GM12872 (cell line): ENCODE data around the gene SETBP1.

Experiments
- TF ChIP-seq, protein P1 (sequence below): IDR thresholded peaks from 3 replicates; pipeline ENCODE4 v1.5.1; 2011; ENCODE audit warnings: low read depth, mild to moderate bottlenecking, low read length, moderate library complexity; ENCODE audit not compliant: insufficient read depth

The SETBP1 gene

DNA sequence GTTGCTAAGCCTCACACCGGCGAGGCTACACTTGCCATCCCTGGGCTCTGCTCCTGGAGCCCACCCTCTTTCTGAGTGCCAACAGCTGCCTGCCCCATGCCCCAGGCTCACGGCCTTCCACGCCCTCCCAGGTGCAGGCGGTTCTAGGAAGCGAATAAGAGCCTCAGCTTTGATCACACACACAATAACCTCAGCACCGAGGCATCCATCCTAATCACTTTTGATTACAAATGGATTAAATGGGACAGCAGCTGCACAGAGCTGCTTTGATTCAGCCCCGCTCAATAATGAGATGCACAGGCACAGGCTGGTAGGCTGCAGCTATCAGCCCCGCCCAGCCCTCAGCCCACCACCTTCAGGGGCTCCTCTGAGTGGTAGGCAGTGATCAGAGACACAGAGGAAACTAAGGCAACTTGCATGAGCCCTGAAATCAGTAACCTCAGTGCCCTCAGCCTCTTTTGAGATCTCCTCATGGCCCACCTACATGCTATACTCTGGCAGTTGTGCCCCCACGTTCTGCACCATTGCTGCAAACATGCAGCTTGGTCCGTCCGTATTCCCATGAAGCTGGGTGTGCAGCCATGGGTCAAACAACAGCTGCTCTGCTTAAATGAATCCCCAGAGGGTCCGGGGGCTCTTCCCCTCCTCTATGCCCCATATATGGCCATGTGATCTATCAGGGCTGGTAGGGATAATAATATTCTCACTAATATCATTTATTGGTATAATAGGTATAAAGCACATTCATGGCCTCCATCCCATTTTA, 171.4 kb downstream of the SETBP1 start:
- TF ChIP-seq, protein P1, sequence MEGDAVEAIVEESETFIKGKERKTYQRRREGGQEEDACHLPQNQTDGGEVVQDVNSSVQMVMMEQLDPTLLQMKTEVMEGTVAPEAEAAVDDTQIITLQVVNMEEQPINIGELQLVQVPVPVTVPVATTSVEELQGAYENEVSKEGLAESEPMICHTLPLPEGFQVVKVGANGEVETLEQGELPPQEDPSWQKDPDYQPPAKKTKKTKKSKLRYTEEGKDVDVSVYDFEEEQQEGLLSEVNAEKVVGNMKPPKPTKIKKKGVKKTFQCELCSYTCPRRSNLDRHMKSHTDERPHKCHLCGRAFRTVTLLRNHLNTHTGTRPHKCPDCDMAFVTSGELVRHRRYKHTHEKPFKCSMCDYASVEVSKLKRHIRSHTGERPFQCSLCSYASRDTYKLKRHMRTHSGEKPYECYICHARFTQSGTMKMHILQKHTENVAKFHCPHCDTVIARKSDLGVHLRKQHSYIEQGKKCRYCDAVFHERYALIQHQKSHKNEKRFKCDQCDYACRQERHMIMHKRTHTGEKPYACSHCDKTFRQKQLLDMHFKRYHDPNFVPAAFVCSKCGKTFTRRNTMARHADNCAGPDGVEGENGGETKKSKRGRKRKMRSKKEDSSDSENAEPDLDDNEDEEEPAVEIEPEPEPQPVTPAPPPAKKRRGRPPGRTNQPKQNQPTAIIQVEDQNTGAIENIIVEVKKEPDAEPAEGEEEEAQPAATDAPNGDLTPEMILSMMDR, result no peak

DNA sequence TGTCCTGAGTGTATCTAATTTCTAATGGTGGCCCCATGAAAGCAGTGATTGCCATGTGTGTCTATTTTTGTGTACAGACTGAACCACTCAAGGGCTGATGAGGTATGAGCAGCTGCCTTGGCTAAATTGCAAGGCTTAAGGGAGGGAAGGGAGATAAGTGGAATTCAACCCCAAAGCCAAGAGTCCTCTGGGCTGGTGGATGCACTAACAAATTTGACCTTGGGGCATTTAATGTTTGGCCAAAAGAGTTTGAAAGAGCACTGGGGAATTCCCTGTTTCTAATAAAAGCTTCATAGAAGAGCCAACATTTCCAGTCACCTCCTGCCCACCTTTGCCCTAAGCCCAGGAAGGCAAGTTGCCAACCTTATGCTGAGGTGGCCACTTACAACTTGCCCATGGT, 172.1 kb downstream of the SETBP1 start:
- TF ChIP-seq, protein P1, result no peak

DNA sequence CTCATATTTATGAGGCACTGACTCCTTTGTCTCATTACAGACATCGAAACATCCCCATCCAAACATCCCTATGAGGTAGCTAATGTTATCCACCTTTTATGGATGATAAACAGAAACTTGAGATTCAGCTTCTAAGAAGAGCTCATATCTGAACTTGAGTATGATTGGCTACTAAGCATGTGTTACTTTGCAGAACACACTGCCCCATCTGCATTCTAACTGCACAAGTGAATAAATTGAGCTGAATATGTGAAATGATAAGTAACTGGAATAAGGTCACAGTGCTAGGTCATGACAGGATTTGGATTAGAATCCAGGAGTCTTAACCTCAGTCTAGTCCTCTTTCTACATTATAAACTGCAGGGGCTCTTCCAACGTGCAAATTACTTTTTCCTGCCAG, 172.7 kb downstream of the SETBP1 start:
- TF ChIP-seq, protein P1, result no peak

DNA sequence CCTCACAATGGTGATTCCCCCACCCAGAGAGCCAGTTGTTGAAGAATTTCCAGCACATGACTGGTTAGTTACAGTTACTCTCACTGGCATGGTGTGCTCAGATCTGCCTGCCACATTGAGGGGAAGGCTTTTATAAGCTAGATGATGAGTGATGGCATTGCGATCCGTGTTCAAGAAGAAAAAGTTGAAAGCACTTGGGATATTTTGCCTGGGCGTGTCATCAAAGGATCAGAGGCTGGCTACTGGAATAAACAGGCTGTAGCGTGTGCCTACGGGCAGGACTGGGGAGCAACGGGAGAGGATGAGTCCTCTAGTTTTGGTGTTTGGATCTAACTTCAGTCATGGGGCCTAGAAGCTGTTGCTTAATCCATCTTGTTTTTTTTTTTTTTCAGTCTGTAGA, 175.0 kb downstream of the SETBP1 start:
- TF ChIP-seq, protein P1, result no peak

DNA sequence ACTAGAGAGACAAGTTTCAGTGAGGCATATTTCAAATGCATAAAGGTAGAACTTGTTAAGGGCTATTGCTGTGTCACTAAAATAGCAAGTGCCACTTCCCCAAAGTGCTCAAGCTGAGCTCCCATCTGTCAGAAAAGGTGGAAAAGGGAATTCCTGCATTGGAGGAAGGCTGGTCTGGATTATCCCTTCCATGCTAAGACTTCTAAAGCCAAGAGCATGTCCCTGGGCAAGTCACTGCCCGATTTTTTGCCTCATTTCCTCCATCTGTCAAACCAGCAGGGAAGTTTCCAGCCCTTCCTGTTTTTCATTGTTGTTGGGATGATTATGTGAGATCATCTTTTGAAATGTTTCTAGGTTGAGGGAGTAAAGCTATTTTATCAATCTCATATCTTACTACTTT, 175.5 kb downstream of the SETBP1 start:
- TF ChIP-seq, protein P1, result no peak

DNA sequence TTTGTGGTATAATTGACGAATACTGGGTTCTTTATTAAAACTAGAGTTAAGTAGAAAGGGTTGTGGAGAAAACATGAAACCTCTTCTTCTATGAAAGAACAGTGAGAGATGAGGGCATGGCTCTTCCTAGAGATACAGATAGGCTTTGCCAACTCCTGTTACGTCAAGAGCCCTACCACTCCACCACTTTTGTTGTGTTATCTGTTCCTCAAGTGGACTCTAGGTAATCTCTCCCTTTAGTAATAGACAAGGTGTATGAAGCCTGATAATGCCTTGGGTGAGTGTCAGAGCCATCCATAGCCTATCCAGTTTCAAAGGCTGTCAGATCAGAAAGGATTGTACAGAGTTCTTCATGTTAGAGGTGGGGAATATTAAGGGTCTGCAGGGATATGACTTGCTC, 176.4 kb downstream of the SETBP1 start:
- TF ChIP-seq, protein P1, result no peak

DNA sequence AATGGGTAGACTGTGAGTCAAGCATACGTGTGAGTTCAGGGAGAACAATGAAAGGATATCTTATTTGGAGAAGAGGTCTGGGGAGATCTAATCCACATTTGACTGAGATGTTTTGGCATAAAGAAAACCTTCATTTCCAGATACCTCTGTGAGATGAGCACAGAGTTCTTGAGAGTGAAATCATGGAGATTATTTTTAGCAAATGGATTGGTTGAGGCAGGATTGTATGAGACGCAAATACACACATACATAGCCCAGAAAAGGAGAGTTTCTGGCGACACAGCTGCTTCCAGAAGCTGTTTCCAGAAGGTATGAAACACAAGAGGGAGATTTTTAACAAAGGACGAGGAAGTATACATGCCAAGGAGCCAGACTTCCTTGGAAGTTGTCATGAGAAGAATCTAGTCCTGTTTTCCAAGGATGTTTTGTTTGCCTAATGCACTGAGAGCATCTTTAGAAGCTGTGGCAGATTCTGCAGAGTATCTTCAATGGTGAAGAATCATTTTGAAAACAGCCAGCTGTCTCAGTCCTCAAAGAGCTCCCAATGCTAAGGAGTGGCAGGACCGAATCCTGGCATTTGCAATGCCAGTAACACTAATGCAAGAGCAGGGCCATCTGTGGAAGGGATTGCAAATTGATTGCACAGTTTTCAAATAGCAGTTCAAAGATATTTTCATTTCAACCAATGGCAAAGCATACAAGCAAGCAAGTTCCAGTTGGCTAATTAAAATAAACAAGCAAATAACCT, 177.2 kb downstream of the SETBP1 start:
- TF ChIP-seq, protein P1, result no peak
